Activated CD4-positive, alpha-beta T cell treated with anti-CD3 and anti-CD28 coated beads for 1 hour (primary cell): ENCODE data around the gene RBCK1.

Experiments used
- DNase-seq: peaks from one replicate; pipeline ENCODE4 v3.0.0-alpha.2; 2020

RBCK1 gene

DNA sequence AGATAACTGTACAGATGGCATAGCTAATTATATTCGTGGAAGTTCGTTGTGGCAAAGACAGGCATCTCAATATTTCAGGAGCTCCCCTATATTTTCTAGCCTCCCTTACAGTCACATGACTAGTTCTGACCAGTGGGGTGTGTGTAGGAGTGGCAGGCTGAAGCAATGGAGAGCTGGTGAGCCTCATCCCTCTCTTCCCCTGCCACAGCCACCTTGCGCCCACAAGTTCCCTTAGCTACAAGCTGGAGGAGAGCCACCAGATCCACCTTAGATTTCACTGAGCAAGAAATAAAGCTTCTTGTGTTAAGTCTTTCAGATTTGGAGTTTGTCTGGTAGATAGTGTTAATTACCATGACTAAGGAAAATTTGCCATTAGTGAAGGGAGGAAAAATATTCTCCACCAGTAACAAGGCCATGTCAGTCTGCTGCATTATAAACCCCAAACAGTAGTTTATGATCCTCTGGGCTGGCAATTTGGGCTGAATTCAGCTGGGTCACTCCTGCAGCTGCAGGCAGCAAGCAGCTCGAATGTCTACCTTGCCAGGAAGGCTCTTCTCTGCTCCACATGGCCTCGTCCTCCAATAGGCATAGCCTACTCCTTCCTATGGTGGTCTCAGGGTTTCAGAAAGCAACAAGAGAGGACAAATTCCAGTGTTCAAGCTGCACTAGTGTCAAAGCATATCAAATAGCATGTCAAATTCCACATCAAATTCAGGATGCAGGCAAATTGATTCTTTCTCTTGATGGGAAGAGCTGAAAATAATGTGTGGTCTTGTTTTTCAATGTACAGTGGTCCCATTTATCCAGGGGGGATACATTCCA, 7.4 kb upstream of the RBCK1 start:
- no peak for DNase-seq

DNA sequence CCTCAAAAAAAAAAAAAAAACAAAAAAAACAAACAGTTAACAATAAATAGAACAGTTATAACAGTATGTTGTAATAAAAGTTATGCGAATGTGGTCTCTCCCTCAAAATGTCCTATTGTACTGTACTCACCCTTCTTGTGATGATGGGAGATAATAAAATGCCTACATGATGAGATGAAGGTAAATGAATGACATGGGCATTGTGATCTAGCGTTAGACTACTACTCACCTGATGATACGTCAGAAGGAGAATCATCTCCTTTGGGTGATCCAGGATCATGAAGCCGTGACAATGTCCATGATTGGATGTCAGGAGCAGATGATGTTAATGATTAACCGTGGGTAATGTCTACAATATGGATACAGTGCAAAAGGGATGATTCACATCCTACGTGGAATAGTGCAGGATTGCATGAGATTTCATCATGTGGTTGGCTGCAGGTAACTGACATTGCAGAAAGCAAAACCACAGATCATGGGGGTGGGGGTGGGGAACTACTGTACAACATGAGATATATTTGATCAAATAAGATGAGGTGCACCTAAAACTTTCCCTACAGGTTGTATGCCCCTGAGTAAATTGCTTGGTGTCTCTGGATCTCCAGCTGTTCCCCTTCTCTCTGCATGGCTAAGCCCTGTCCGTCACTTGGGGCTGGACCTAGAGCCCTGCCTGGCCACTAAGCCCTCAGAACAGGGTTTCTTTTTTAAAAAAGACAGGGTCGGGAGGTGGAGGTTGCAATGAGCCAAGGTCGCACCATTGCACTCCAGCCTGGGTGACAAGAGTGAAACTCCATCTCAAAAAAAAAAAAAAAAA, 6.2 kb upstream of the RBCK1 start:
- no peak for DNase-seq

DNA sequence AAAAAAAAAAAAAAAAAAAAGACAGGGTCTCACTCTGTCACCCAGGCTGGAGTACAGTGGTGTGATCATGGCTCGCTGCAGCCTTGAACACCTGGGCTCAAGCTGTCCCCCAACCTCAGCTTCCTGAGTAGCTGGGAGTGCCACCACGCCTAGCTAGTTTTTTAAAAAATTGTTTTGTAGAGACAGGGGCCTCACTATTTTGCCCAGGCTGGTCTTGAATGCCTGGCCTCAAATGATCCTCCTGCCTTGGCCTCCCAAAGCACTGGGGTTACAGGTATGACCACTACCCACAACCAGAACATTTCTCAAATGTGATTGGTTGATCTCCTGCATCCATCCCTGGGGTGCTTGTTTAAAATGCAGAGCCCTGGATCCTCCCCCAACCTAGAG, 5.6 kb upstream of the RBCK1 start:
- DNase-seq = no peak

DNA sequence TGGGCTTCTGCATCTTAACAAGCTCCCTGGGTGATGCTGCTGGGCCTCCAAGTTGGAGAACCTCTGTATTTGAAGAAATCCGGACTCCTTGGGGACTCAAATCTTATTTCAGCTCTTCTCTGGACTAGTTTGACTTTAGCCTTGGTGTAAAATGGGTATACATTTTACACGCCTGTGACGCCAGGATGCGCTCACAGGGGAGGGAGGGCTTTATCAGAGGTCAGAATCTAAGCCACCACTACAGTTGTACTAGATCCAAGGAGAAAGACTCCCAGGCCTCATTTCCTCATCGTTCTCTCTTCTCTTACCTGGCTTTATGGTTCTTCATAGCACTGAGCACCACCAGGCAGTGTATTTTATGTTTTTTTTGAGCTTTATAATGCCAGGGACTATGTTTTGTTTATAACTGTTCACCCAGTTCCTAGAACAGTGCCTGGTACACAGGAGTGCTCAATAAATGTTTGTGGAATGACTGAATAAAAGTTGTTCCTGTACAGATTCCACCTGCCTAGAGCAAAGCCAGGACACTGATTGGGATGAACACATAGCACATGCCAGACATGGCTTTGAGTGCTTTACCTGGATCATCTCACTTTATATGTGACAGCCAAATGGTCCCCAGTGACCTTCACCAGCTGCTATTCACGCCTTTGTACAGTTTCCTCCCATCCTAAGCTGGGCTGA, 5.1 kb upstream of the RBCK1 start:
- no peak for DNase-seq

DNA sequence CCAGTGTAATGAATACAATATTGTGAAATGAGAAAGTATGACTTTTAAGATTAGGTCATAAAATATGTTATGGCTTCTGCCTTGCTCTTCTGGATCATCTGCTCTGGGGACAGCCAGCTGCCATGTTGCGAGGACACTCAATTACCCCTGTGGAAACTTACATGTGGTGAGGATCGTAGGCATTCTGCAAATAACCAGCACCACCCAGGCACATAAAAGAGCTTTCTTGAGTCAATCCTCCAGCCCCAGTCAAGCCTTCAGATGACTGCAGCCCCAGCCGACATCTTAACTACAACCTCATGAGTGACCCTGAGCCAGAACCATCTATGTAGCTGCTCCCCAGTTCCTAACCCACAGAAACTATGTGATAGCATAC, 4.5 kb upstream of the RBCK1 start:
- no peak for DNase-seq

DNA sequence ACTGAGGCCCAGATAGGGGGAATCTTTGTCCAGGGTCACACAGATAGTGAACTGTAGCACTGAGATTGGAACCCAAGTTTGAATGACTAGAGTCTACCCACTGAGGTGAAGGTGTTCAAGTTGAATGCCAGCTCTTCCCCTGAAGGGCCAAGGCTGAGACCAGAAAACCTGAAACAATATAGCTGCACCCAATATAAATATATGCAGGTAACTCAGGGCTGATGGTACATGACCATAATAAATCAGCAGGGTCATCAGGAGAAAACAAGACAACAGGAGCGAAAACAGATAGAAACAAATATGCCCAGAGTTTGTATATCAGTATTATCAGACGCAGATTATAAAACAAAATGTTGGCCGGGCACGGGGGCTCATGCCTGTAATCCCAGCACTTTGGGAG, 4.0 kb upstream of the RBCK1 start:
- DNase-seq = no peak

DNA sequence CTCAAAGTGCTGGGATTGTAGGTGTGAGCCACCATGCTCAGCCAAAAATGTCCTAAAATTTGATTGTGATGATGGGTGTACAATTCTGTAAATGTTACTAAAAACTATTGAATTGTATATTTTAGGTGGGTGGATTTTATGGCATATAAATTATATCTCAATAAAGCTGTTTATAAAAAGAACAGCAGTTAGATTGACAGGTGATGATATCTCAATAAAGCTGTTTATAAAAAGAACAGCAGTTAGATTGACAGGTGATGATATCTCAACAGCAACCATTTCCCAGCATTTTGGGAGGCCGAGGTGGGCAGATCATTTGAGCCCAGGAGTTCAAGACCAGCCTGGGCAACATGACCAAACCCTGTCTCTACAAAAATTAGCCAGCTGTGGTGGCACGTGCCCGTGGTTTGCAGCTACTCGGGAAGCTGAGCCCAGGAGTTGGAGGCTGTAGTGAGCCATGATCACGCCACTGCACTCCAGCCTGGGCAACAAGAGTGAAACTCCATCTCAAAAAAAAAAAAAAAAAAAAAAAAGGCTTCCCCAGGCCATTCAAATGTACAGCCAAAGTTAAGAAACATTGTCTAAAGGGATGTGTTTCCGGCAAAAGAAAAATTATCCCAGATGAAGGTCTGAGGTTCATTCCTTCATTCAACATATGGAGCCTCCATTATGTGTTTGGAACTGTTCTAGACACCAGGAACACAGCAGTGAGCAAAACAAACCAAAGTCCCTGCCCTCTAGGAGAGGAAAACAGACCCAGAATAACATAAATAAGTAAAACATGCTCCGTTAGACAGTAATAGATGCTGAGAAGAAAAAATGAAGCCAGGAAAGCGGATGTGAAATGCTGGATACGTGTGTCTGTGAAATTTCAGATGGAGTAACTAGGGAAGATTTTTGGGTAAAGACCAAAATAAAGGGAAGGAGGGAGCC, 1.6 kb upstream of the RBCK1 start:
- no peak for DNase-seq

DNA sequence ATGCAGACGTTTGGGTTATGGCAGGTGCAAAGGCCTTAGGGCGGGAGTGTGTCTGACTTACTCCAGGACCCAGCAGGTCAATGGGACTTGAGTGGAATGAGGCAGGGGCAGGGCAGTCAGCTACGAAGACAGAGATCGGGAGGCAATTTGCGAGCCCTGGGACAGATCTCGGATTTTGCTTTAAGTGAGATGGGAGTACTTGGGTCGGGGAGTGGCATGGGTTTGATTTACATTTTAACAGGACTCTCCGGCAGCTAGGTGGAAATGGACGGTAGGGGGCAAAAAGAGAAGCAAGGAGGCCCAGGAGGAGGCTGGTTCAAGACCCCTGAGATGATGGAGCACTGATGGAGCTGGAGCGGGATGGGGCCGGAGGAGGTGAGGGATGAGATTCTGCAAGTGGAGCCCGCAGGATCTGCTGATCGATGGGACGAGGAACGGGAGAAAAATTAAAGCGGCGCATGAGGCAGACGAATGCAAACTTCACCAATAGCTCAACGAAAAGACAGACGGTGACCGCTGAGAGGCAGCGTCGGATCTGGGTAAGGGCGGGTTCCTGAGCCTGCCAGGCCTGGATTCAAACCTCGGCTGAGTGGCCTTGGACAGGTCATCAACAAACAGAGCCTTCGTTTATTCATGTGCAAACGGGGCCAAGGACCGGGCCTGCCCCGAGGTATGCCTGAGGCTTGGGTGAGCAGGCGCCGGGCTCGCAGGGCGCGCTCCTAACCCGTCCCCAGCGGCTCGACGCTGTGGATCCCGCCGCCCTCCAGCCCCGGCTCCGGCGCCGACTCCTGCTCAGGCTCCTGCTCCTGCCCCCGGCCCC, 756 bp upstream of the RBCK1 start:
- DNase-seq = no peak

DNA sequence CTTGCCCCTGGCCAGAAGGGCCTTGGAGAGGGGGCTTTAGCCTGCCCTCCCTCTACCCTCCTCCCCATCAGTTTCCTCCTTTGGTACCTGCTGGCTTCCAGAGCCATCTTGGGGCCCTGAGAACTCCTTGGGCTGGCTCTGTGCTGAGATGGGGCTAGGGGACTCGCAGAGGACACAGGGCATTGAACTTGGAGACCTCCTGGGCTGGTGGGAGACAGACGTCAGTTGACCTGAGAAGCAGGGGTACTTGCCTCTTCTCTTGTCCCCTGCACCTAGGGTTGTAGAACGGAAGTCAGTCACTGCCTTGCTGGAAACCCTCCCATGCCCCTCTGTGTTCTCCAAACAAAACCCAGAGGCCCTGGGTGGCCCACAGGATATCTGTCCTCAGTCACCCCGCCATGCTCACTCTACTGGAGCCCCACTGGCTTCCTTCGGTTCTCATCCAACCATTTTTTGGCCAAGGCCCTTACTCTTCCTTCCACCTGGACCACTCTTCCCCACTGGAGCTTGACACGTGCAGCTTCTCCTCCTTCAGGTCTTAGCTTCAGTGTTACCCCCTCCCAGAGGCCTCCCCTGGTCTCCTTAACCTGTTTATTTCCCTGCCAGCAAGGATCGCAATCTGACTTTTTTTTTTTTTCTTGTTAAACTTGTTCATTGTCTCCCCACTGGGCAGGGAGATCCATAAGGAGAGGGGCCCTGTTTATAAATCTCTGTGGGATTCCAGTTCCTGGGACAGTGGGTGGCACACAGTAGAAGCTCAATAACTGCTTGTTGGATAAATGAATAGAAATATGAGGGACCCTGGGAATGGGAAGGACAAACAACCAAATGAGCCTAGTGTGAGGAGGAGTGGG, 971 bp downstream of the RBCK1 start:
- DNase-seq = no peak

DNA sequence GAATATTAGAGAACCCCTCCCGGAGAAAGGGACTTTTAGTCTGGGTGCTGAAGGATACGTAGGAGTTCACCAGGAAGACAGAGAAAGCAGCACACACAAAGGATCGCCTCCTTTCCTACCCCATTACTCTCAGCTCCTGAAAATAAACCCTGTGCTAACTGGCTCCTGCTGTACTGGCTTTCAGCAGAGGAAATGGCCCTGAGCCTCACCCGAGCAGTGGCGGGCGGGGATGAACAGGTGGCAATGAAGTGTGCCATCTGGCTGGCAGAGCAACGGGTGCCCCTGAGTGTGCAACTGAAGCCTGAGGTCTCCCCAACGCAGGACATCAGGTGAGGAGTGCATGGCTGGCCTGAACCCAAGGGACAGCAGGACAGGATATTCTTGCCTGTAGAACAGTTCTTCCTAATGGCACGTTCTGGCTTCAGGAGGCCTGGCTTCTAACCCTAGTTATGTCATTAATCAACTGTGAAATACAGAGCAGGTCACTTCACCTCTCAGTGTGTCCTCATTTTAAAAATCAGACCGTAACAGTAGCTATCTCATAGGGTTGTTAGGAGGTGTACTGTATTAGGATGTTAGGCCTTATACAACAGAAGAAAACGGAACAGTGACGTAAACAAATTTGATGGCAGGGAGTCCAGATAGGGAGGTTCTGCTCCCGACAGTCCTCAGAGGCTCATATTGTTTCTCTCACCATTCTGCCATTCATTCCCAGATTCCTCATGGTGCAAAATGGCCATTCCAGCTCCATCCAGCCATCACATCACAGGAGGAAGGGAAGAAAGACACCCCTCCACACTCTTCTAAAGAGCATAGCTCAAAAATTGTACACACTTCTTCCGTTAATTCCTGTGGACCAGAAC, 1.8 kb downstream of the RBCK1 start:
- DNase-seq = no peak

DNA sequence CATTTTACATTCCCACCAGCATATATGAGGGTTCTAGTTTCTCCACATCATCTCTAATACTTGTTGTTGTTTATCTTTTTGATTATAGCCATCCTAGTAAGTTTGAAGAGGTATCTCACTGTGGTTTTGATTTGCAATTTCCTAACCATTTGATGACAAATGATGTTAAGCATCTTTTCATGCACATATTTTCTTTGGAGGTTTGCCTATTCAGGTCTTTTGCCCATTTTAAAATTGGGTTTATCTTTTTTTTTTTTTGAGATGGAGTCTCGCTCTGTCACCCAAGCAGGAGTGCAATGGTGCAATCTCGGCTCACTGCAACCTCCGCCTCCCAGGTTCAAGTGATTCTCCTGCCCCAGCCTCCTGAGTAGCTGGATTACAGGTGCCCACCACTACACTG, 4.0 kb downstream of the RBCK1 start:
- no peak for DNase-seq

DNA sequence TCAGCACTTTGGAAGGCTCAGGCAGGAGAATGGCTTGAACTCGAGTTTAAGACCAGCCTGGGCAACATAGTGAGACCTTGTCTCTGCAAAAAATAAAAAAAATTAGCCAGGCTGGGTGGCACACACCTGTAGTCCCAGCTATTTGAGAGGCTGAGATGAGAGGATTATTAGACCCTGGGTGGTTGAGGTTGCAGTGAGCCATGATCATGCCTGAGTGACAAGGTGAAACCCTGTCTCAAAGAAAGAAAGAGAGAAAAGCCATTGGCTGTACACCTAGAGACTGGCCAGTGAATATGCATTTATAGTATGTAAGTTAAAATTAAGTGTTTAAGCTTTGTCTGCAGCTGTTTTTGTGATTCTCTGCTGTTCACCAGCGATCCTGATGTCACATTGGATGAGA, 6.1 kb downstream of the RBCK1 start:
- no peak for DNase-seq

DNA sequence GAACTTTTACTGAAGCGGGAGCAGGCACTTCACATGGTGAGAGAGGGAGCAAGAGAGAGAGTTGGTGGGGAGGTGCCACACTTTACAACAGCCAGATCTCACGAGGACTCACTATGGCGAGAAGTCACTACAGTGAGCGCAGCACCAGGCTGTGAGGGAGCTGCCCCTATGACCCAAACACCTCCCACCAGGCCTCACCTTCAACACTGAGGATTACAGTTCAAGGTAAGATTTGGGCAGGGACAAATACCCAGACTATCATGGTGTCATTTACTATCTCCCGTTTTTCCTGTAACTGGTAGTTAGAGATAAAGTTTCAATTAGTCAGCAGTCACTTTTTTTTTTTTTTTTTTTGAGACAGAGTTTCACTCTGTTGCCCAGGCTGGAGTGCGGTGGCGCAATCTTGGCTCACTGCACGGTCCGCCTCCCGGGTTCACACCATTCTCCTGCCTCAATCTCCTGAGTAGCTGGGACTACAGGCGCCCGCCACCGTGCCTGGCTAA, 7.8 kb downstream of the RBCK1 start:
- no peak for DNase-seq

DNA sequence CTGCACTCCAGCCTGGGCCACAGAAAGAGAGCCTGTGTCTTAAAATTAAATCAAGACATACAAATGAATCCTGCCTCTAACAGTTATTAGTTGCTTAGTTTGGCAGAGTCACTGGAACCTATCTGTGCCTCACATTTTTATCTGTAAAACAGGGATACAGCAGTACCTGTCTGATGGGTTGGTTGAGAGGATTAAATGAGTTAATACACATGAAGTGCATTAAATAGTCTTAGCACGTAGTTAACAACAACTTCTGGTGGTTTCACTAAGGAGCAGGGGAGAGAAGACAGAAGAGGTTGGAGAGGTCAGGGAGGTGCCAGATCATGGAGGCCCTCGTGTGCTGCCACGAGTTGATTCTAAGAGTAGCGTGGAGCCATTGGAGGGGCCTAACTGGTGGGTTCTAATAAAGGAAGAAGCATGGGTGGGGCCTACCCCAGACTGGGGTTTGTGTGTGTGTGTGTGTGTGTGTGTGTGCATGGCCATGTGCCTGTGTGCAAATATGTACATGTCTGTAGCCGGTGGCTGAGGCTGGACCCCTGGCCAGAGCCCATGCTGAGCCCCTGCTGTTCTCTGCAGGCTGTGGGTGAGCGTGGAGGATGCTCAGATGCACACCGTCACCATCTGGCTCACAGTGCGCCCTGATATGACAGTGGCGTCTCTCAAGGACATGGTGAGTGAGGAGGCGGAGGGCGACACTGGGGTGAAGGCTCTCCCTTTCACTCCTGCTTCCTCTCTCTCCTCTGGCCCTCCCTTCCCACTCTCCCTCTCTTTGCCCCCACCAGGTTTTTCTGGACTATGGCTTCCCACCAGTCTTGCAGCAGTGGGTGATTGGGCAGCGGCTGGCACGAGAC, 9.1 kb downstream of the RBCK1 start:
- no peak for DNase-seq

DNA sequence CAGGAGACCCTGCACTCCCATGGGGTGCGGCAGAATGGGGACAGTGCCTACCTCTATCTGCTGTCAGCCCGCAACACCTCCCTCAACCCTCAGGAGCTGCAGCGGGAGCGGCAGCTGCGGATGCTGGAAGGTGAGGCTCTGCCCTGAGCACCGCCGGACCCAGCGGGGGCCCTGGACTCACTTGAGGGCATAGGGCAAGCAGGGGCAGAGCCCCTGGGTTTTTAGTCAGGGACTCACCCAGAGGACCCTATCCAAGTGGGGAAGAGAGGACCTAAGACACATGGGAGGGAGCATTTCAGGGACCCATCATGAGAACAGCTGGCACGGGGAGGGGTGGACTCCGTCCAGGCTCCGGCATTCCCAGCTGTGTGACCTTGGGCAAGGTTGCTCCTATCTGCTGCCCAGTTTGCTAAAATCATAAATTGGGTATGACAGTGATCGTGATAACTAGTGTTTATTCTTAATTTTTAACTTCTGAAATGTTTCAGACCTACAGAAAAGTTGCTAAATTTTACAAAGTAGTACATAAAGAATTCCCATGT, 9.8 kb downstream of the RBCK1 start:
- DNase-seq = no peak

DNA sequence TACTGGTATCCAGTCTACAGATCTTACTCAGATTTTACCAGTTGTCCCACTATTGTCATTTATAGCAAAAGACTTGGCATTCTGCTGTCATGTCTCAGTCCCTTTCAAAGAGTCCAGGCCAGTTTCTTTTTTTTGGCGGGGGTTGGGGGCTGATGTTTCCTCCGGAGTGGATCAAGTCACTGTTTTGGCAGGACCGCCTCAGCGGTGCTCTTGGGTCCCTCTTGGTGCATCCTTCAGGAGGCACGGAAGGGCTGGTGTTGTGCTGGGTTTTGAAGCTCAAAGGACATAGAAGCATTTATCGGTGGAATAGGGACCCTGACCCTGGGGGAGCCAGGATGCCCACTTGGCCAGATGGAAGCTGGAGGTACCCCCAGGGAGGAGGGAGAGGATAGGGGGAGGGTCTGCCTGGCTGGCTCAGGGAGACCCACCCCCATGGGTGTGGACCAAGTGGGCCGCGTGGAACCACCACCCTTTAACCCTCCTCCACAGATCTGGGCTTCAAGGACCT, 10.8 kb downstream of the RBCK1 start:
- no peak for DNase-seq

DNA sequence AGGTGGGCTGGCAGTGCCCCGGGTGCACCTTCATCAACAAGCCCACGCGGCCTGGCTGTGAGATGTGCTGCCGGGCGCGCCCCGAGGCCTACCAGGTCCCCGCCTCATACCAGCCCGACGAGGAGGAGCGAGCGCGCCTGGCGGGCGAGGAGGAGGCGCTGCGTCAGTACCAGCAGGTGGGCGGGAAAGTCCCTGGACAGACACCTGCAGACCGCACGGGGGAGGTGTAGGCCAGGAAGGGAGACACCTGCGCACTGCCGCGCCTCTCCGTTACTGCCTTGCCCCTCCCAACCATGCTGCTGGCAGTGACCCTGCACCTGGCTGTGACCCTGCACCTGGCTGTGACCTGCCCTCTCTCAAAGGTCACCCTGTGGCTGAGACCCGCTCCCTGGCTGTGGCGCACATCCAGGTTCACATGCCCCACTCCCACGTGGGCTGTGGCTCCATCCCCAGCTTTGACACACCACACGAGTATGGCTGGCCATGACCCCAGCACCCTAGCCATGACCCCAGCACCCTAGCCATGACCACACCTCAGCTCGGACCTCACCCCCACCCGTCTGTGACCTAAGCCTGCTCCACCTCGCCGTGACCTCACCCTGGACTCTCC, 11.6 kb downstream of the RBCK1 start:
- no peak for DNase-seq

DNA sequence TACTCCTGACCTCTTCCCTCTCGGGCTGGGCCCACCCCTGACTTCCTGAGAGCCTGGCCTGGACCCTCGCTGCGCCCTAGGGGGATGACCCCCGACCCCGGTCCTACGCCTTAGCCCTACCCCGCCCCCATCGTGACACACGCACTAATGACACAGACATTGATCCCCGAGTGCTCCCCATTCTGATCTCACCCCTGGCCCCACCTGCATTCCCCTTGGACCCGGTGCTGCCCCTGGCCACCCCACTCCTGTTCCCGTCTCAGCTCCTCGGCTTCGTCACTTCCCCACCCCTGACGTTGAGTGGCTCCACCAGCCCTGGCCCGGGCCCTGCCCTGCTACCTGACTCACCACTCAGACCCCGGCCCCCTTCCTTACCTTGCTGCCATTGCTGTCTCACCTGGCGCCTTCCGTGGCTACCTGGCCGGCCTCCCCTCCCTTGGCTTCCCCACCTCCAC, 12.1 kb downstream of the RBCK1 start:
- no peak for DNase-seq
